Endothelial cell of umbilical vein (primary cell): ENCODE measurements around the gene DSPP. TPM values are rescaled to one million over a fixed set of nuclear protein-coding genes. Genes with fewer than 3 reads are reported as not detected.

Experiments
- BruUV-seq: library from RNA; stranded (reverse); fragments of 400-500 nt; replicated peaks from 2 replicates; lab custom pipeline; 2021; lab: Mats Ljungman, UMichigan
- CTCF ChIA-PET: fragments of 300-600, 350-600 bp; sonication (Branson Sonifier 250); formaldehyde crosslinking; loops from one replicate; lab custom pipeline; 2021; ENCODE audit warnings: antibody characterized with exemption, inconsistent platforms; lab: Charles Lee
- POLR2A ChIA-PET: fragments of 300-600, 350-600 bp; sonication (Branson Sonifier 250); formaldehyde crosslinking; loops from one replicate; lab custom pipeline; 2021; ENCODE audit warnings: antibody characterized with exemption, inconsistent platforms; lab: Charles Lee
- DNase-seq: peaks from one replicate; pipeline ENCODE4 v3.0.0-alpha.2; 2011; ENCODE audit warnings: low read depth, low spot score
- FAIRE-seq: peaks from 2 replicates; lab custom pipeline; 2011; peaks lifted over from hg19 to GRCh38; lab: Jason Lieb, UNC
- H2AFZ ChIP-seq: 2 replicates; pipeline ENCODE4 v1.6.0; 2012; ENCODE audit warnings: low read depth, low read length, control low read depth, inconsistent platforms
- H3K27ac ChIP-seq: 2 replicates; pipeline ENCODE4 v1.5.1; 2011; ENCODE audit warnings: low read depth, mild to moderate bottlenecking, control low read depth, low read length, moderate library complexity; ENCODE audit not compliant: insufficient read depth
- H3K27me3 ChIP-seq, 2 experiments: 2 replicates each; pipeline versions ENCODE4 v1.6.0 to v1.6.1; 2011; ENCODE audit warnings: low read length in 2 of 2, mixed read lengths in 1 of 2; ENCODE audit not compliant: control insufficient read depth in 2 of 2, insufficient read depth in 2 of 2
- H3K36me3 ChIP-seq, 2 experiments: 2 replicates in 1 of 2; 3 replicates in 1 of 2; pipeline ENCODE4 v1.5.1; 2011; ENCODE audit warnings: low read length in 2 of 2, mild to moderate bottlenecking in 1 of 2, moderate library complexity in 1 of 2; ENCODE audit not compliant: control insufficient read depth in 2 of 2, insufficient read depth in 2 of 2; ENCODE audit errors: extremely low read depth in 1 of 2
- H3K4me1 ChIP-seq: 3 replicates; pipeline ENCODE4 v1.5.1; 2011; ENCODE audit warnings: mild to moderate bottlenecking, low read length; ENCODE audit not compliant: control insufficient read depth, insufficient read depth; ENCODE audit errors: extremely low read depth
- H3K4me2 ChIP-seq: 2 replicates; pipeline ENCODE4 v1.6.1; 2011; ENCODE audit warnings: low read length, control low read depth, mixed read lengths; ENCODE audit not compliant: insufficient read depth
- H3K4me3 ChIP-seq, 3 experiments: fragments of 200-600 bp in 1 of 3; sonication (generic), shearing (Covaris generic) in 1 of 3; replicated peaks in 1 of 3; 2 replicates each; pipeline ENCODE4 v1.5.1; 2011 to 2016; ENCODE audit warnings: control low read depth in 3 of 3, low read length in 3 of 3, mild to moderate bottlenecking in 2 of 3, inconsistent platforms in 1 of 3, low read depth in 1 of 3, moderate library complexity in 1 of 3; ENCODE audit not compliant: insufficient read depth in 1 of 3
- H3K79me2 ChIP-seq: 2 replicates; pipeline ENCODE4 v1.6.0; 2012; ENCODE audit warnings: low read length, inconsistent platforms; ENCODE audit not compliant: control insufficient read depth, insufficient read depth
- H3K9ac ChIP-seq: replicated peaks from 2 replicates; pipeline ENCODE3; 2011; ENCODE audit warnings: low read length, control low read depth; ENCODE audit not compliant: insufficient read depth; ENCODE audit errors: extremely low read depth
- H3K9me1 ChIP-seq: replicated peaks from 3 replicates; pipeline ENCODE4 v1.6.0; 2011; ENCODE audit warnings: mild to moderate bottlenecking, low read length; ENCODE audit not compliant: control insufficient read depth, insufficient read depth; ENCODE audit errors: extremely low read depth
- H3K9me3 ChIP-seq: replicated peaks from 2 replicates; pipeline ENCODE4 v1.5.1; 2012; ENCODE audit warnings: low read length, inconsistent platforms; ENCODE audit not compliant: control insufficient read depth, insufficient read depth
- H4K20me1 ChIP-seq: replicated peaks from 2 replicates; pipeline ENCODE3; 2011; ENCODE audit warnings: mild to moderate bottlenecking, low read length; ENCODE audit not compliant: control insufficient read depth, insufficient read depth; ENCODE audit errors: extremely low read depth
- CTCF ChIP-seq, 2 donors: IDR thresholded peaks; 1 replicate in 1 of 2; 2 replicates in 1 of 2; pipeline ENCODE4 v1.5.1; 2011; ENCODE audit warnings: low read length in 2 of 2, mild to moderate bottlenecking in 2 of 2, moderate library complexity in 2 of 2, control low read depth in 1 of 2, inconsistent platforms in 1 of 2, low read depth in 1 of 2; ENCODE audit not compliant: insufficient read depth in 1 of 2; ENCODE audit errors: extremely low read depth in 1 of 2
- EZH2 ChIP-seq: IDR thresholded peaks from 2 replicates; pipeline ENCODE4 v1.6.1; 2012; ENCODE audit warnings: borderline replicate concordance, low read depth, mild to moderate bottlenecking, moderate library complexity, low read length, inconsistent platforms; ENCODE audit not compliant: severe bottlenecking
- FOS ChIP-seq: IDR thresholded peaks from 2 replicates; pipeline ENCODE4 v1.6.1; 2011; ENCODE audit warnings: mild to moderate bottlenecking, low read length, moderate library complexity, borderline replicate concordance; ENCODE audit not compliant: insufficient read depth
- GATA2 ChIP-seq: IDR thresholded peaks from 2 replicates; pipeline ENCODE4 v1.7.0; 2011; ENCODE audit warnings: low read depth, mild to moderate bottlenecking, moderate library complexity, mixed read lengths, low read length; ENCODE audit not compliant: insufficient read length, insufficient read depth
- JUN ChIP-seq: IDR thresholded peaks from 2 replicates; pipeline ENCODE4 v1.6.1; 2011; ENCODE audit warnings: borderline replicate concordance, low read depth; ENCODE audit not compliant: insufficient read length, insufficient read depth
- MYC ChIP-seq: IDR thresholded peaks from one replicate; pipeline ENCODE4 v1.6.1; 2011; ENCODE audit warnings: mild to moderate bottlenecking, low read depth, low read length
- POLR2A ChIP-seq: IDR thresholded peaks from 2 replicates; pipeline ENCODE4 v1.6.1; 2012; ENCODE audit warnings: low read depth, mild to moderate bottlenecking, control low read depth, low read length
- POLR2AphosphoS5 ChIP-seq: IDR thresholded peaks from 2 replicates; pipeline ENCODE4 v1.6.1; 2012; ENCODE audit warnings: low read depth, mild to moderate bottlenecking, control low read depth, low read length, moderate library complexity; ENCODE audit not compliant: insufficient read depth
- dilution Hi-C: fragments of 300-500 bp; cut with MboI; formaldehyde crosslinking; loops from one replicate; pipeline ENCODE4 v1.15.0; 2019; ENCODE audit warnings: low sequenced_read_pairs; ENCODE audit not compliant: extremely low pct_ligation_motif_present
- intact Hi-C: fragments of 100-400 bp; cut with micrococcal nuclease; formaldehyde crosslinking; loops from one replicate; pipeline ENCODE4 v1.10.0; 2022
- polyA plus RNA-seq, 4 experiments: library from polyadenylated mRNA; depleted of rRNA in 3 of 4; stranded (reverse) in 3 of 4; unstranded in 1 of 4; fragments of >200 nt; gene quantifications; 2 replicates each; pipeline versions ENCODE4 v1.2.1 to v1.2.3, GENCODE V29; 2011 to 2012; ENCODE audit warnings: missing spikeins in 1 of 4
- total RNA-seq: library from RNA; stranded (reverse); gene quantifications from 2 replicates; pipeline ENCODE4 v1.2.3, GENCODE V29; 2021

The DSPP gene
- total and polyA plus RNA-seq, 2 donors (not counting 3 experiments of a cell fraction or from before 2014, with no cell fraction given): not detected

GRCh38 chr4:87650938-87651337 lies 42.6 kb downstream of the DSPP start:
- H3K27ac ChIP-seq: no peak overlapping the region
- no peaks in the 10 kb centered on the region for H3K27me3 ChIP-seq
- no peak overlapping the region for H3K4me3 ChIP-seq
- FAIRE-seq: no peak
- no peak for TF ChIP-seq POLR2A
- TF ChIP-seq POLR2AphosphoS5: no peak
- no peak for TF ChIP-seq CTCF (IDR thresholded peaks at IDR 0.05; ENCODE audit: extremely low read depth in 1 of 2, insufficient read depth in 1 of 2, low read depth in 1 of 2, low read length in 2 of 2)
- no peak for TF ChIP-seq GATA2
- TF ChIP-seq JUN: no peak
- no peak for TF ChIP-seq MYC
- no peak for TF ChIP-seq FOS
- no peak for TF ChIP-seq EZH2
- POLR2A ChIA-PET: no interaction called here
- H3K36me3 ChIP-seq: no peaks in the 10 kb centered on the region
- H3K79me2 ChIP-seq: no peaks in the 10 kb centered on the region
- H2AFZ ChIP-seq: no peak overlapping the region
- CTCF ChIA-PET: interaction anchor here (1.5 kb wide), 1 partner anchor 15 kb away, joined by 4 read pairs; no protein-coding TSS in a partner anchor
- no peak for DNase-seq
- intact Hi-C loops (loop anchor here (10.0 kb wide), 2 partner anchors 554 to 804 kb away; partner anchors contain the start of gene HERC5), dilution Hi-C loops (no loop called here)
- no peaks in the 10 kb centered on the region for H3K9me3 ChIP-seq
- no peak overlapping the region for H3K9ac ChIP-seq
- no TSS peak for BruUV-seq
- H4K20me1 ChIP-seq: no peaks in the 10 kb centered on the region
- no peaks in the 10 kb centered on the region for H3K9me1 ChIP-seq
- H3K4me2 ChIP-seq: no peak overlapping the region
- H3K4me1 ChIP-seq: no peaks in the 10 kb centered on the region
